ENCODE results near the gene TPCN2.
"Not testable (repeated sequence)": the region's sequence is repeated elsewhere in the genome, so short reads cannot be mapped to it uniquely, and the experiment has no call there.

The TPCN2 gene

GRCh38 chr11:69048694-69049489, at the start of gene TPCN2:
Gene TPCN2, plus strand, starts transcription at chr11:69048932. Its CDS starts 66 bp downstream, at chr11:69048998.
- peak; percentile 97 for DNase-seq (ENCODE audit: low read depth, low spot score)

- peak; percentile 0 for DNase-seq (ENCODE audit: low read depth, low spot score)
These were observed 49.5 kb upstream of the TPCN2 start for GRCh38 chr11:68999093-68999747.

GRCh38 chr11:68999748-69000355, 48.9 kb upstream of the TPCN2 start:
- DNase-seq (ENCODE audit: low read depth, low spot score) = not testable (repeated sequence)

- DNase-seq (ENCODE audit: low read depth, low spot score) = no peak
These were observed 48.3 kb upstream of the TPCN2 start for GRCh38 chr11:69000391-69000790.

GRCh38 chr11:69000831-69001242, 47.9 kb upstream of the TPCN2 start:
- no peak for DNase-seq (ENCODE audit: low read depth, low spot score)

GRCh38 chr11:69001243-69002081, 47.3 kb upstream of the TPCN2 start:
- no peak for DNase-seq (ENCODE audit: low read depth, low spot score)

- DNase-seq (ENCODE audit: low read depth, low spot score) = no peak
These were observed 46.6 kb upstream of the TPCN2 start for GRCh38 chr11:69002110-69002569.

- no peak for DNase-seq (ENCODE audit: low read depth, low spot score)
These were observed 46.0 kb upstream of the TPCN2 start for GRCh38 chr11:69002570-69003231.

- DNase-seq (ENCODE audit: low read depth, low spot score) = no peak
These were observed 45.3 kb upstream of the TPCN2 start for GRCh38 chr11:69003301-69003865.

GRCh38 chr11:69003866-69004367, 44.8 kb upstream of the TPCN2 start:
- DNase-seq (ENCODE audit: low read depth, low spot score) = no peak

GRCh38 chr11:69004411-69005182, 44.1 kb upstream of the TPCN2 start:
- DNase-seq (ENCODE audit: low read depth, low spot score) = no peak

GRCh38 chr11:69005183-69005630, 43.5 kb upstream of the TPCN2 start:
- DNase-seq (ENCODE audit: low read depth, low spot score) = no peak

GRCh38 chr11:69005631-69006368, 42.9 kb upstream of the TPCN2 start:
- no peak for DNase-seq (ENCODE audit: low read depth, low spot score)

GRCh38 chr11:69006816-69007215, 41.9 kb upstream of the TPCN2 start:
- DNase-seq (ENCODE audit: low read depth, low spot score) = no peak

- DNase-seq (ENCODE audit: low read depth, low spot score) = peak; percentile 40
These were observed 40.8 kb upstream of the TPCN2 start for GRCh38 chr11:69007975-69008381.

- DNase-seq (ENCODE audit: low read depth, low spot score) = peak; percentile 91
These were observed 39.8 kb upstream of the TPCN2 start for GRCh38 chr11:69008737-69009440.

GRCh38 chr11:69009441-69010211, 39.1 kb upstream of the TPCN2 start:
- DNase-seq (ENCODE audit: low read depth, low spot score) = no peak
